NCI-H2029 (cell line): ENCODE measurements around the gene PRRG2.
A peak's percentile ranks its signal among the peaks of the same experiment; 100 is the strongest.
"Not testable (repeated sequence)": the region's sequence is repeated elsewhere in the genome, so short reads cannot be mapped to it uniquely, and the experiment has no call there.

Source experiments
- DNase-seq: peaks from one replicate; lab custom pipeline; 2025; lab: John Stamatoyannopoulos, UW

Gene PRRG2

DNA sequence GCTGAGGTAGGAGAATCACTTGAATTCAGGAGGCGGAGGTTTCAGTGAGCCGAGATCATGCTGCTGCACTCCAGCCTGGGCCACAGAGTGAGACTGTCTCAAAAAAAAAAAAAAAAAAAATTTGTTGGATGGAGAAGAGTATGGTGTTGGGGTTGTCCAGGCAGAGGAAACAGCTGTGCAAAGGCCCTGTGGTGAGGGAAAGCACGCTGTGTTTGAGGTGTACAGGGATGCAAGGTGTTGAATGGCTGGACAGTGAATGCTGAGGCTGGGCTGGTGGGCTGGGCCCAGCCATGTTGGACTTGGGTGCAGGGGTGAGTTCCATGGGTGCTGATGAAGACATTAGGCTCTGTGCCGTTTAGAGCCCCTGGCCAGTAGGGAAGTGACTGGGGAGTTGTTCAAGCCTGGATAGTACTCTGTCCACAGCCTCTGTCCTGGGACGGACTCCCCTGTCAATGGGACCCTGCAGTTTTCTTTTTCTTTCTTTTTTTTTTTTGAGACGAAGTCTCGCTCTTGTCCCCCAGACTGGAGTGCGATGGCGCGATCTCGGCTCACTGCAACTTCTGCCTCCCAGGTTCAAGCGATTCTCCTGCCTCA lies 28.5 kb downstream of the PRRG2 start:
- no peak for DNase-seq

DNA sequence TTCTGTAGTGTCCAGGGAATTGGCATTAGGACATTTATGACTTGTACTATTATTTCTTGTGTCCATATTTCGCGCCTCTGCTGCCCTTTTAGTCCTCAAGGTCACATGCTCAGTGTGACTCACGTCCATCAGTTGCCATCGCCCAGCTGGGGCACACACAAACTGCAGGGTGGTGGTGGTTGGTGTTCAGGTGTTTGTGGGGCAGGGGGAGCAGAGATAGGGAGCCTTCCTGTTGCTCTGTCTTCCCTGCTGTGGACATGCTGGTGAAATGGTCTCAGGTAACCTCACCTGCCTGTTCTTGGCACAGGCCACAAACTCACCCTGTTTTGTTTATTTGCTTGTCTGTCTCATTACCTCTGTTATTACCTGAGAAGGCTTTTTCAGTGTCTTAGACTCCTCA lies 32.3 kb downstream of the PRRG2 start:
- DNase-seq, result peak; percentile 81

DNA sequence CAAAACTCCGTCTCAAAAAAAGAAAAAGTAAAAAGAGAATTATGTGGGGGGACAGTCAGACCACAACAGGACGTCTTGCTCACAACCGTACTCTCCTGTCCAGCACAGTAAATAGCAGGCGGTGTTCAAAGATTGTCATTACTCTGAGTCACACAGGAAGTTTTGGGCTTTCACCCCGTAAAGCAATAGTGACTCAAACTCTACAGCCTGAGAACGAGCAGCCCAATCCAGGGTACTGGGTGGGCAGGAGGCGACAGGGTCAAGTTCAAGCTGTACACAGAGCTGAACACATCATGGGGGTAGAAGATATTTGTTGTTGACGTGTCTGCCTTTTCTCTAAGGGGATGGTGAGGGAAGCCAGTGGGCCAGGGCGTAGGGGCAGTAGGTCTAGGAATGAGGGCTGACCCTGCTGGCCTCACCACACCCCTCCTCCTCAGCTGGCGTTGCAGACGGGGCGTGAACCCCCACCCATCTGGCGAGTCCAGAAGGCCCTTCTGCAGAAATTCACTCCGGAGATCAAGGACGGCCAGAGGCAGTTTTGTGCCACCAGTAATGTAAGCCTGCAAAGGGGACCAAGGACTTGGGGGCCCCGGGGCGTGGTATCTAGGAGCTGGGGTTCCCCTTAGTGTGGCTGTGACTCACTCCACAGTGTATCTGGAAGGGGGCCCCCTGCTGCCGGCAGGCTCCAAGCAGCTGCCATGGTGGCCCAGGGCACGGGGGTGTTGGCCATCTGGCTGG lies 33.1 kb downstream of the PRRG2 start:
- DNase-seq, result no peak

- no peak for DNase-seq
These were observed 34.7 kb downstream of the PRRG2 start for GRCh38 chr19:49615861-49616260.

- no peak for DNase-seq
These were observed 35.4 kb downstream of the PRRG2 start for GRCh38 chr19:49616532-49616931.

- no peak for DNase-seq
These were observed 35.8 kb downstream of the PRRG2 start for GRCh38 chr19:49616945-49617344.

DNA sequence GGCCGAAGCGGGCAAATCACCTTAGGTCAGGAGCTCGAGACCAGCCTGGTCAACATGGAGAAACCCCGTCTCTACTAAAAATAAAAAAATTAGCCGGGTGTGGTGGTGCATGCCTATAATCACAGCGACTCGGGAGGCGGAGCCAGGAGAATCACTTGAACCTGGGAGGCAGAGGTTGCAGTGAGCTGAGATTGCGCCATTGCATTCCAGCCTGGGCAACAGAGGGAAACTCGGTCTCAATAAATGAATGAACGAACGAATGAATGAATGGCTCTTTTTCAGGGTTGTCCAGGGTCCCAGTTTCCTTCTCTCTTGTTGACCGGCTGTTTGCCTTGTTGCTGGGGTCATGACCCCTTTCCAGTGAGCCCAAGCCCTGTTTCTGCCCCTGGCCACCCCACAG lies 36.7 kb downstream of the PRRG2 start:
- not testable (repeated sequence) for DNase-seq

DNA sequence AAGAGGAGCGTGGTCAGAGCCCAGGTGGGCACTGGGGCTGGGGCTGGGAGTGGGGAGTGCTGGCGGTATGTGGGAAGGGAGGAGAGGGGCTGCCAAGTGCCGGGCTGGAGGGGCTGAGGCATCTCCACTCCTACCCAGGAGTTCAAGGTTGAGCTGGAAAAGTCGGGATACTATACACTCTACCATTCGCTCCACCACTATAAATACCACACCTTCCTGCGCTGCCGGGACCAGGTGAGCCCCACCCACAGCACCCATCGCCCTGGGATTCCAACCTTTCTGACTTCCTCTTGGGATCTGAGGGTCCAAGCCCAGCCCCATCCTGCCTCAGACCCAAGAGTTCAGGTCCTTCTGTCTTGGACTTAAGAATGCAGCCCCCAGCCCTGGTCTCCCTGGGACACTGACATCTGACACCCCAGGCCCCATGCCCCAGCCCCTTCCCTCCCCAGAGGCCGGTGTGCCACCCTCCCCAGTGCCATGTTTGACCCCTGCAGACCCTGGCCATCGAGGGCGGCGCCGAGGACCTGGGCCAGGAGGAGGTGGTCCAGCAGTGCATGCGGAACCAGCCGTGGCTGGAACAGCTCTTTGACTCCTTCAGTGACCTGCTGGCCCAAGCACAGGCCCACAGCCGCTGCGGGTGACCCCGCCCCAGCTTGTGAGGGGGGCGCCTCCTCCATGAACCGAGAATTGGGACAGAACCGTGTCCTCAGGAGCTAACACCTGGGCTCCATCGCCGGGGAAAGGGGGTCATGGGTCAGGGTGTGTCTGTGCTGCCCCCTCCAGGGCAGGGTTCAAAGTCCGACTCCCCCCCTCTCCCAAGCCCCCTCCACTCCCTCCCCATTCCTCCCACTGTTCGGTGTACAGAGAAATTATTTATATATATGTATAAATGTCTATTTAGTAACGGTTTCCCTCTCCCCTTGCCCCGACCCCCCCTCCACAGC lies 44.1 kb downstream of the PRRG2 start:
- no peak for DNase-seq

DNA sequence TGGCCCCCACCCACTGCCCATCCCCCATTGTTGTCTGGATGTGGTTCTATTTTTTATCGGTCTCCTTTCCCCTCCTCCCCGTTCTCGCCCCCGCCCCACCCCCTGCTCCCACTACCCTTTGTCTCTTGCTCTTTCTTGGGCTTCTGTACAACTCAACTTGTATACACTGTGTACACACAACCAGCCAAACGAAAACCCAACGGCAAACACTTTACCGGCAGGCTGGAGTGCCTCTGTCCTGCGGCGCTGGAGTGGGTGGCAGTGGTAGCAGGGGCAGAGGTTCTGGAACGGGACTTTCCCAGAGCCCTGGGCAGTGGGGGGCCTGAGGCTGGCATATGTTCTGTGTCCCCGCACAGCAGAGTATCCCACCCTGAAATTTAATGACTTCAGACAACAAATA lies 45.1 kb downstream of the PRRG2 start:
- DNase-seq, result no peak

- no peak for DNase-seq
These were observed 48.5 kb downstream of the PRRG2 start for GRCh38 chr19:49629659-49630058.

- DNase-seq, result no peak
These were observed 50.0 kb downstream of the PRRG2 start for GRCh38 chr19:49631014-49631588.

DNA sequence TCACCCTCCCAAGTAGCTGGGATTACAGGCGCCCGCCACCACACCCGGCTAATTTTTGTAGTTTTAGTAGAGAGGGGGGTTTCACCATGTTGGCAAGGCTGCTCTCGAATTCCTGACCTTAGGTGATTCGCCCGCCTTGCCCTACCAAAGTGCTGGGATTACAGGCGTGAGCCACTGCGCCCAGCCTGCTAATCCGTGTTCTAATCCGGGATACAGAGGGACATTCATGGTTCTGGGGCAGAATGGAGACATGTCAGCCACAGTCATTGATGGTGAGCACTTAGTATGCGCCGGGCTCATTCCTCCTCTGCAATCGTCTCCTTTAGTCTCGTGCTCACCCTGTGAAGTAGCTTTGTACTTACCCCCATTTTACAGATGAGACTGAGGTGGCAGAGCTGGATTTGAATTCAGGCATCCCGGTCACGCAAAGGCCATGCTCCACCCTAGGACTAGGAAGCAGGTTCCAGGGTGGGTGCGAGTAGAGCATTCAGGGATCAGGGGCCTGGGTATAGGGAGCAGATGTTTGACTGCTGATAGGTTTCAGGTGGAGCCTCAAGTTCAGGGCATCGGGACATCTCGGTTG lies 50.6 kb downstream of the PRRG2 start:
- DNase-seq, result no peak

- DNase-seq, result no peak
These were observed 51.5 kb downstream of the PRRG2 start for GRCh38 chr19:49632576-49632975.

DNA sequence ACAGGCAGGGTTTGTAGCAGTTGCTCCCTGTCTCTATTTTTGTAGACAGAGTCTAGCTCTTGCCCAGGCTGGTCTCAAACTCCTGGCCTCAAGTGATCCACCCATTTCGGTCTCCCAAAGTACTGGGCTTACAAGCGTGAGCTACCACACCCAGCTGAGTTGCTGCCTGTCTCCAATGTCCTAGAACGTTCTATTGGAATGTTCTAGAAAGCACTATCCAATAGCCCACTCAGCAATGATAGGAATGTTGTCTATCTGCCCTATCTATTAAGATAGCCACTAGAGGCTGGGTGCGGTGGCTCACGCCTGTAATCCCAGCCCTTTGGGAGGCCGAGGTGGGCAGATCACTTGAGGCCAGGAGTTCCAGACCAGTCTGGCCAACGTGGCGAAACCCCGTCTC lies 52.2 kb downstream of the PRRG2 start:
- not testable (repeated sequence) for DNase-seq

GRCh38 chr19:49635530-49636232 lies 54.6 kb downstream of the PRRG2 start:
- no peak for DNase-seq

DNA sequence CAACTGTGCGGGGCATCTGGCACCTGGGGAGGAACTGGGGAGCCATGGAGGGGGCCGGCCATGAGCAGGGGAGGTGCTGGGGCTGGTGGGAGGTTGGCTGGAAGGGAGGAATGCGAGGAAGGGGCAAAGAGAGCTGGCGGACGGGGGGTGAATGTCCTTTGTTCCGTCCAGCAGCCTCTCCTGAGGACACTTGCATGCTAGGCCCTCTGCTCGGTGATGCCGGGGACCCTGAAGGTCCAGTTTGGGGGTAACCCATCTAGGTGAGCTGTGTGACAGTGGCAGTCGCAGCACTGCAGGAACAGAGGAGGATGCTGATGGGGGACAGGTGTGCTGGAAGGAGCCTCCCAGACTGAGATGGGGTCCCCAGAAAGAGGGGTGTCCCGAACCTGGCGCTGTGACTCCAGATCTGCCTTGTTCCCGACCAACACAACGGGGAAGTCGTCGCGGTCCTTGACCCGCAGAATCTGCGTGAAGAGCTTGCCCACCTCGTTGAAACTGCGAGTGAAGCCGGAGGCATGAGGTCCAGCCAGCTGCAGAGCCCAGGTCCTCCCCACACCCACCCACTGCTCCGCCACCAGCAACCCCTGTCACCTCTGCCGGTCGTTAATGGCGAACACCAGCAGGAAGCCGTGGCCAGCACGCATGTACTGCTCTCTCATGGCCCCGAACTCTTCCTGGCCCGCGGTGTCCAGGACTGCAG lies 55.3 kb downstream of the PRRG2 start:
- no peak for DNase-seq

DNA sequence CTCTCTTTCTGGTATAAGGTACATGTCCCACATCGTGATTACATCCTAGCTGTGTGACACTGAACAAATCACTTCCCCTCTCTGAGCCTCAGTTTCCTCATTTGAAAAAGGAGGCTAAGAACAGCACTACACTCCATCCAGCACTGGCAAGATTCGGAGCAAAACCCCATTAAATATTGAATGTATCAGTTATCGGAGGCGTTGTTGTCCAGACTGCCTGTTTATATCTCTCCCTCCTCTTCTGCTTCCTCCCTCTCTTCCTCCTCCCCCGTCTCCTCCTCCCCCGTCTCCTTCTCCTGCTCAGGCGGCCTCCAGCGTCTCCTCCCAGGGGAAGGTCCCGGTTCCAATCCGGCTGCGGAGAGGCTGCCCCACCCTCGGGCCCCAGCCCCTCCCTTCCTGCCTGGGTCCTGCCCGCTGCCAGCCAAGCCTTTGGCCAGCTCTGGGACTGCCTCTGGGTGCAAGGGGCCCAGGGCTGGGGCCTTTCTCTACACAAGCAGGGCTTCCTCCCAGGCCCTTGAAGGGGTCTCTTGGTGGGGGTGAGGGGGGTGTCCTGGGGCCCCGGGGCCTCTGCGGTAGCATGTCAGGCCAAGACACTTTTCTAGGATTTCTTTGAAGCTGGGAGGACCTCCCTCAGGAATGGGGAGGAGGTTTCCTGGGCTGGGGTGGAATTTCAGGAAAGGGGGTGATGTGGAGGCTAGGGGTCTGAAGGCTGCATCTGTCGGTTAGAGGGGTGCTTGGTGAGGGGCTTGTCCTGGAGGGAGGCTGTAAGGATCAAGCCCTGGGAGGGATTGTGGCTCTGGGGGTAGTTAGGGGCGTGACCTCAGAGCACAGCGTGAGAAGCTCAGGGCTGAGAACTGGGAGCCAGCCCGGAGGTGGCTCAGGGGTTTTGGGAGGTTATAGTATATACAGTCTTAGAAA lies 57.0 kb downstream of the PRRG2 start:
- no peak for DNase-seq

- no peak for DNase-seq
These were observed 58.4 kb downstream of the PRRG2 start for GRCh38 chr19:49639401-49640112.
